Panc1 (cell line): ENCODE results near the gene CHURC1. TPM values are rescaled to one million over a fixed set of nuclear protein-coding genes. Genes with fewer than 3 reads are reported as not detected.
A peak's percentile ranks its signal among the peaks of the same experiment; 100 is the strongest.

ENCODE experiments used
- ATAC-seq: fragments of 200-7000 bp; cut with Tn5 transposase; 2 replicates; pipeline ENCODE4 v1.9.1; 2020; ENCODE audit warnings: mild to moderate bottlenecking, moderate library complexity
- Bru-seq: library from RNA; stranded (reverse); fragments of 400-500 nt; gene quantifications from one replicate; lab custom pipeline; 2021; lab: Mats Ljungman, UMichigan
- BruChase-seq, 2 experiments: library from RNA; stranded (reverse); fragments of 400-500 nt; gene quantifications; one replicate each; lab custom pipeline; 2021; lab: Mats Ljungman, UMichigan
- BruUV-seq: library from RNA; stranded (reverse); fragments of 400-500 nt; replicated peaks from 2 replicates; lab custom pipeline; 2021; lab: Mats Ljungman, UMichigan
- CTCF ChIA-PET: fragments of 300-600 bp; sonication (Branson Sonifier 250); formaldehyde crosslinking; loops from one replicate; lab custom pipeline; 2022; ENCODE audit warnings: antibody characterized with exemption; lab: Charles Lee
- POLR2A ChIA-PET: fragments of 300-600 bp; sonication (Branson Sonifier 250); formaldehyde crosslinking; loops from one replicate; lab custom pipeline; 2022; ENCODE audit warnings: antibody characterized with exemption; lab: Charles Lee
- DNase-seq: peaks from one replicate; pipeline ENCODE4 v3.0.0-alpha.2; 2010; ENCODE audit warnings: low read depth, low spot score
- H3K27ac ChIP-seq: 2 replicates; pipeline ENCODE4 v1.5.1; 2011; ENCODE audit warnings: mild to moderate bottlenecking, low read length, inconsistent platforms
- H3K27me3 ChIP-seq: fragments of 200-500 bp; sonication (Bioruptor generic); 2 replicates; pipeline ENCODE4 v1.6.0; 2014; ENCODE audit warnings: low read length, inconsistent platforms; ENCODE audit not compliant: control insufficient read depth, insufficient read depth
- H3K36me3 ChIP-seq: fragments of 200-500 bp; sonication (Bioruptor generic); 2 replicates; pipeline ENCODE4 v1.5.1; 2014; ENCODE audit warnings: inconsistent platforms, mild to moderate bottlenecking, low read length, moderate library complexity; ENCODE audit not compliant: control insufficient read depth, insufficient read depth
- H3K4me1 ChIP-seq: 2 replicates; pipeline ENCODE4 v1.5.1; 2011; ENCODE audit warnings: inconsistent platforms, mild to moderate bottlenecking, low read length, moderate library complexity; ENCODE audit not compliant: control insufficient read depth, insufficient read depth
- H3K4me3 ChIP-seq, 2 experiments: 2 replicates each; pipeline ENCODE4 v1.5.1; 2011 to 2012; ENCODE audit warnings: low read depth in 2 of 2, low read length in 2 of 2, mild to moderate bottlenecking in 2 of 2, inconsistent platforms in 1 of 2, moderate library complexity in 1 of 2
- H3K9me3 ChIP-seq: fragments of 200-500 bp; sonication (Bioruptor generic); 2 replicates; pipeline ENCODE4 v1.5.1; 2014; ENCODE audit warnings: low read depth, mild to moderate bottlenecking, inconsistent platforms, low read length, moderate library complexity; ENCODE audit not compliant: control insufficient read depth, insufficient read depth
- CTCF ChIP-seq: fragments of 450-650 bp; IDR thresholded peaks from 2 replicates; pipeline ENCODE4 v1.5.1; 2017; ENCODE audit warnings: mild to moderate bottlenecking
- POLR2AphosphoS5 ChIP-seq: IDR thresholded peaks from 2 replicates; pipeline ENCODE4 v1.6.1; 2012; ENCODE audit warnings: mild to moderate bottlenecking, low read depth, low read length, moderate library complexity
- REST ChIP-seq, 2 experiments: IDR thresholded peaks; 2 replicates each; pipeline ENCODE4 v1.6.1; 2011 to 2012; ENCODE audit warnings: low read depth in 2 of 2, control low read depth in 1 of 2, low read length in 1 of 2, mild to moderate bottlenecking in 1 of 2, moderate library complexity in 1 of 2; ENCODE audit not compliant: insufficient read depth in 1 of 2
- SIN3A ChIP-seq: IDR thresholded peaks from 2 replicates; pipeline ENCODE4 v1.6.1; 2012; ENCODE audit warnings: low read depth, mild to moderate bottlenecking, low read length, moderate library complexity, borderline replicate concordance; ENCODE audit not compliant: insufficient read depth
- TCF7L2 ChIP-seq: IDR thresholded peaks from 2 replicates; pipeline ENCODE4 v1.6.1; 2011; ENCODE audit warnings: mild to moderate bottlenecking, low read depth, low read length, inconsistent platforms
- in situ Hi-C: cut with HindIII; loops from 2 replicates; pipeline ENCODE4 v1.10.0; 2016; ENCODE audit warnings: low sequenced_read_pairs, low pct_unique_long_range_greater_than_20kb
- intact Hi-C: fragments of 100-400 bp; cut with micrococcal nuclease; formaldehyde crosslinking; loops from one replicate; pipeline ENCODE4 v1.10.0; 2022; ENCODE audit not compliant: unreplicated experiment
- long read RNA-seq: library from polyadenylated mRNA; unstranded; transcript quantifications from one replicate; pipeline ENCODE4 v2.0.0, GENCODE V29; 2021; ENCODE audit not compliant: unreplicated experiment
- polyA plus RNA-seq: library from polyadenylated mRNA; unstranded; fragments of >200 nt; gene quantifications from one replicate; pipeline ENCODE4 v1.2.1, GENCODE V29; 2012; ENCODE audit warnings: missing spikeins; ENCODE audit not compliant: insufficient read length
- total RNA-seq: library from RNA; stranded (reverse); gene quantifications from one replicate; pipeline ENCODE4 v1.2.1, GENCODE V29; 2021; ENCODE audit not compliant: unreplicated experiment

CHURC1 gene
- total RNA-seq (55.6 TPM), Bru-seq, nascent RNA (percentile 93 among the genes with signal in this experiment), BruChase-seq, experiment 1, labeled RNA remaining after a 2-hour chase (percentile 95 among the genes with signal in this experiment), BruChase-seq, experiment 2, labeled RNA remaining after a 6-hour chase (percentile 97 among the genes with signal in this experiment)
- polyA plus RNA-seq = 43.6 TPM
- long read RNA-seq, transcript CHURC1-202 (3 exons, 439 nt) = minor isoform, 6 of 68 reads
- long read RNA-seq, transcript CHURC1-203 (4 exons, 2,629 nt) = major isoform, 52 of 68 reads
- long read RNA-seq, transcript CHURC1-208 (4 exons, 3,615 nt) = minor isoform, 9 of 68 reads
- long read RNA-seq, partial matches to known transcripts = 1 of 68 reads
- long read RNA-seq, other reads (novel, unspliced or antisense) = 0 of 68 reads

- in situ Hi-C loops (no loop called here), intact Hi-C loops (no loop called here)
- Histone ChIP-seq H3K27me3 (no peaks in the 10 kb centered on the region), H3K36me3 (peaks cover 5% of the 10 kb centered on the region; the same call in 1 of the 2 replicates), H3K9me3 (no peaks in the 10 kb centered on the region), H3K4me3 (peak within 1 kb of the TSS; percentile 90 to 92), H3K27ac (peak within 1 kb of the TSS; percentile 90), H3K4me1 (peaks cover 5% of the 10 kb centered on the region; the same call in 1 of the 2 replicates)
- POLR2A ChIA-PET = interaction anchor here (0.6 to 0.7 kb wide), 5 partner anchors 18 to 173 kb away, joined by 3 to 6 read pairs (median 5); no protein-coding TSS in a partner anchor
- DNase-seq = peak; percentile 94
- ATAC-seq = peak; percentile 100
- BruUV-seq = no TSS peak
- CTCF ChIA-PET = no interaction called here
- TF ChIP-seq REST (IDR thresholded peaks at IDR 0.05; ENCODE audit: insufficient read depth in 1 of 2, low read depth in 2 of 2, low read length in 1 of 2) = no peak
- peak; percentile 90 for TF ChIP-seq POLR2AphosphoS5
- TF ChIP-seq SIN3A = peak; percentile 84
Measured at GRCh38 chr14:64914237-64915028, at the start of gene CHURC1. CHURC1 (plus strand) TSS chr14:64914455; CDS start chr14:64914496, 41 bp downstream.

GRCh38 chr14:64865109-64865508, 49.1 kb upstream of the CHURC1 start:
- BruUV-seq = no TSS peak
- CTCF ChIA-PET = no interaction called here
- in situ Hi-C loops = no loop called here

More at GRCh38 chr14:64865109-64865508, 49.1 kb upstream of the CHURC1 start:
- TF ChIP-seq CTCF = no peak
- no peak for TF ChIP-seq REST (IDR thresholded peaks at IDR 0.05; ENCODE audit: insufficient read depth in 1 of 2, low read depth in 2 of 2, low read length in 1 of 2)
- no peak for TF ChIP-seq POLR2AphosphoS5
- TF ChIP-seq TCF7L2 = no peak
- TF ChIP-seq SIN3A = no peak
- Histone ChIP-seq H3K9me3 (no peaks in the 10 kb centered on the region), H3K4me3 (no peak overlapping the region), H3K36me3 (no peaks in the 10 kb centered on the region), H3K4me1 (no peaks in the 10 kb centered on the region), H3K27ac (no peak overlapping the region), H3K27me3 (peaks cover 10% of the 10 kb centered on the region)
- POLR2A ChIA-PET = no interaction called here
- no peak for DNase-seq
- no peak for ATAC-seq
- intact Hi-C loops = no loop called here
